ENCODE data around the gene MDH1. TPM values are rescaled to one million over a fixed set of nuclear protein-coding genes. Genes with fewer than 3 reads are reported as not detected.

MDH1 gene
- total RNA-seq, 1 donor from 2014 or later = 65.7 TPM

GRCh38 chr2:63649829-63650228 is 61.1 kb downstream of the MDH1 start:
- no peaks in the 10 kb centered on the region for H3K27me3 ChIP-seq
- H3K27ac ChIP-seq = no peak overlapping the region
- no peaks in the 10 kb centered on the region for H3K4me1 ChIP-seq
- TF ChIP-seq, protein P1, sequence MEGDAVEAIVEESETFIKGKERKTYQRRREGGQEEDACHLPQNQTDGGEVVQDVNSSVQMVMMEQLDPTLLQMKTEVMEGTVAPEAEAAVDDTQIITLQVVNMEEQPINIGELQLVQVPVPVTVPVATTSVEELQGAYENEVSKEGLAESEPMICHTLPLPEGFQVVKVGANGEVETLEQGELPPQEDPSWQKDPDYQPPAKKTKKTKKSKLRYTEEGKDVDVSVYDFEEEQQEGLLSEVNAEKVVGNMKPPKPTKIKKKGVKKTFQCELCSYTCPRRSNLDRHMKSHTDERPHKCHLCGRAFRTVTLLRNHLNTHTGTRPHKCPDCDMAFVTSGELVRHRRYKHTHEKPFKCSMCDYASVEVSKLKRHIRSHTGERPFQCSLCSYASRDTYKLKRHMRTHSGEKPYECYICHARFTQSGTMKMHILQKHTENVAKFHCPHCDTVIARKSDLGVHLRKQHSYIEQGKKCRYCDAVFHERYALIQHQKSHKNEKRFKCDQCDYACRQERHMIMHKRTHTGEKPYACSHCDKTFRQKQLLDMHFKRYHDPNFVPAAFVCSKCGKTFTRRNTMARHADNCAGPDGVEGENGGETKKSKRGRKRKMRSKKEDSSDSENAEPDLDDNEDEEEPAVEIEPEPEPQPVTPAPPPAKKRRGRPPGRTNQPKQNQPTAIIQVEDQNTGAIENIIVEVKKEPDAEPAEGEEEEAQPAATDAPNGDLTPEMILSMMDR (IDR thresholded peaks at IDR 0.05) = no peak
- H3K9me3 ChIP-seq = no peaks in the 10 kb centered on the region
- H3K4me3 ChIP-seq = no peak overlapping the region
- no peaks in the 10 kb centered on the region for H3K36me3 ChIP-seq
- intact Hi-C loops (cut with DNase I) = no loop called here
- DNase-seq (ENCODE audit: low spot score in 2 of 2) = no peak

DNA sequence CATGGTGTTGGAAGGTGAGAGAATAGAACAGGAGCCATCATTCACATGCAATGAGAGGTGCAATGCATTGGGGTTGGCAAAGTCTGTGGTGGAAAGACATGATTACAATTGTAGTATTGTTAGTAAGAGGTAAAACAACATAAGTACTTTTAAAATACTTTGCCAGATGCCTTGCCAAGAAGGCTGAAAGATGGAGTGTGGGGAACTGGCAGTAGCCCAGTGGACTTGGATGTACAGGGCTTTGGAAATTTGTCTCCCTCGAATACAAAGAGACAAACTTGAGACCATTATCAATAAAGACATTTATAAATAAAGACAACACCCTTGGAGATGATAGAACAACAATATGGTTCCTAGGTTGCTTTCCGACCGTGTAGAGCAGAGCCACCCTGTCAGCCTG is 62.0 kb downstream of the MDH1 start:
- TF ChIP-seq, protein P1 (IDR thresholded peaks at IDR 0.05) = no peak
- Histone ChIP-seq H3K9me3 (no peaks in the 10 kb centered on the region), H3K4me1 (no peaks in the 10 kb centered on the region), H3K36me3 (no peaks in the 10 kb centered on the region), H3K4me3 (no peak overlapping the region), H3K27ac (no peak overlapping the region), H3K27me3 (no peaks in the 10 kb centered on the region)
- no peak for DNase-seq (ENCODE audit: low spot score in 2 of 2)
- intact Hi-C loops (cut with DNase I) = no loop called here

GRCh38 chr2:63651356-63651755 is 62.6 kb downstream of the MDH1 start:
- no peak for DNase-seq (ENCODE audit: low spot score in 2 of 2)
- intact Hi-C loops (cut with DNase I) = no loop called here
- Histone ChIP-seq H3K4me3 (no peak overlapping the region), H3K9me3 (no peaks in the 10 kb centered on the region), H3K27ac (no peak overlapping the region), H3K27me3 (no peaks in the 10 kb centered on the region), H3K36me3 (no peaks in the 10 kb centered on the region), H3K4me1 (no peaks in the 10 kb centered on the region)
- TF ChIP-seq, protein P1 (IDR thresholded peaks at IDR 0.05) = no peak

DNA sequence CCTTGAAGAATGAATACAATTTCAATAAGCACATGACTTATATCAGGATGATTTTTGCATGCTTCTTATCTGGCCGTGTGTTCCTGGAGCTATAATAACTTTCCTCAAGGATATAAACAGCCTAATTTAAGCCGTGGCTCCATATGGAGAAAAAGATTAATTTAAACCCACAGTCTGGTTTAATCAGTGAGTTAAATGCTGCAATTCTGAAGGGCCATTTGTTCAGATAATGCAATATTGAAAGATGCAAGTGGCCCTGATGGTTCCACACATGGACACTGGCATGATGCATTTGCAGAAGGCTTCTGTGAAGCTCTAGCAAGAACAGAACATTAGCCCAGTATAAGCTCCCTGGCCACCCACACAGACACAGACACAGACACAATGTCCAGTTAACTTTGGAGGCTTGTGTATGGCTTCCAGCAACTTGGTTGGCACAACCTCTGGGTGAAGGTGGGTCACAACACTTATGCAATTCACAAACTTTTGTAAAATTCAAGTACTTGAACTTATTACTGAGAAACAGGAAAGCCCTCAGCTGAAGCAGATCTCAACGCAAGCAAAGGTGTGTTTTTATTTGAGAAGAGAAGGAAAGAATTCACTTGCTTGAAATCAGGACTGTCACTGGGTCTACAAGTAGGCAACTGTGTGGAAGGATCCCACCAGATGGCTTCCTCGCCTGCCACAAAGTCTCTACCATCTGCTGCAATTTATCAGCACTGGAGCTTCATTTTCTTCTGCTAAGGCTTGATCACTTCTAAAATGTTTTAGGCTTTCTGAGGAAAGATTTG is 63.3 kb downstream of the MDH1 start:
- intact Hi-C loops (cut with DNase I) = no loop called here
- TF ChIP-seq, protein P1 (IDR thresholded peaks at IDR 0.05) = no peak
- no peaks in the 10 kb centered on the region for H3K36me3 ChIP-seq

GRCh38 chr2:63652652-63652985 is 63.9 kb downstream of the MDH1 start:
- Histone ChIP-seq H3K27ac (no peak overlapping the region), H3K27me3 (no peaks in the 10 kb centered on the region), H3K36me3 (no peaks in the 10 kb centered on the region), H3K4me3 (no peak overlapping the region), H3K4me1 (no peaks in the 10 kb centered on the region), H3K9me3 (no peaks in the 10 kb centered on the region)
- intact Hi-C loops (cut with DNase I) = no loop called here
- DNase-seq (ENCODE audit: low spot score in 2 of 2) = no peak
- TF ChIP-seq, protein P1 (IDR thresholded peaks at IDR 0.05) = no peak

More for the DNA sequence above, 63.3 kb downstream of the MDH1 start:
- Histone ChIP-seq H3K27me3 (no peaks in the 10 kb centered on the region), H3K4me1 (no peaks in the 10 kb centered on the region), H3K27ac (no peak overlapping the region), H3K9me3 (no peaks in the 10 kb centered on the region), H3K4me3 (no peak overlapping the region)
- DNase-seq (ENCODE audit: low spot score in 2 of 2) = no peak

All from ascending aorta (tissue), 2 donors.